ENCODE measurements around the gene STT3B. TPM values are rescaled to one million over a fixed set of nuclear protein-coding genes. Genes with fewer than 3 reads are reported as not detected.

The STT3B gene
- total and polyA plus RNA-seq, 2 of the 13 experiments (the other 11 are each of a cell fraction or from before 2014, with no cell fraction given) = 85.0 to 205 TPM

- TF ChIP-seq ZHX2 (IDR thresholded peaks at IDR 0.05; ENCODE audit: low read depth) = no peak
- peak; percentile 68; the same call in 1 of the 2 replicates for TF ChIP-seq ZHX2 (CRISPR knock-in tag; IDR thresholded peaks at IDR 0.05; ENCODE audit: borderline replicate concordance)
- TF ChIP-seq ZNF605 (CRISPR knock-in tag; IDR thresholded peaks at IDR 0.05) = peak; percentile 98
- TF ChIP-seq NR2F6 (IDR thresholded peaks at IDR 0.05) = peak; percentile 35; the same call in 1 of the 2 replicates
- TF ChIP-seq NR2F6 (CRISPR knock-in tag; IDR thresholded peaks at IDR 0.05) = peak; percentile 65; the same call in 1 of the 2 replicates
- TF ChIP-seq ZBED4 (CRISPR knock-in tag; IDR thresholded peaks at IDR 0.05; ENCODE audit: borderline replicate concordance) = peak; percentile 91
- TF ChIP-seq AGO2 (optimal IDR thresholded peaks at IDR 0.05; ENCODE audit: low read depth, low read length) = peak; percentile 93
- TF ChIP-seq ZNF160 (CRISPR knock-in tag; IDR thresholded peaks at IDR 0.05) = peak; percentile 86
- no peak for TF ChIP-seq ZNF7 (CRISPR knock-in tag; IDR thresholded peaks at IDR 0.05)
- TF ChIP-seq POLR2AphosphoS5 (IDR thresholded peaks at IDR 0.05; ENCODE audit: low read depth, low read length) = peak; percentile 86
- TF ChIP-seq ATF6 (CRISPR knock-in tag; conservative IDR thresholded peaks at IDR 0.05) = no peak
- TF ChIP-seq NFE2 (CRISPR knock-in tag; IDR thresholded peaks at IDR 0.05) = no peak
- TF ChIP-seq RAD21 (CRISPR knock-in tag; IDR thresholded peaks at IDR 0.05) = peak; percentile 77
- TF ChIP-seq ZNF317 (CRISPR knock-in tag; IDR thresholded peaks at IDR 0.05) = peak; percentile 93
- no peak for TF ChIP-seq ZNF720 (CRISPR knock-in tag; IDR thresholded peaks at IDR 0.05)
- TF ChIP-seq SOX13 (IDR thresholded peaks at IDR 0.05) = no peak
- no peak for TF ChIP-seq SOX13 (CRISPR knock-in tag; conservative IDR thresholded peaks at IDR 0.05 in 1 of 2, IDR thresholded peaks at IDR 0.05 in 1 of 2)
Observed at GRCh38 chr3:31531992-31532586, 636 bp upstream of the STT3B start (continued).
